Keratinocyte (primary cell): ENCODE measurements around the gene ZBTB17. TPM values are rescaled to one million over a fixed set of nuclear protein-coding genes. Genes with fewer than 3 reads are reported as not detected.

Experiments used
- DNase-seq: peaks from one replicate; pipeline ENCODE4 v3.0.0-alpha.2; 2011; ENCODE audit warnings: low read depth, missing footprints, low spot score
- FAIRE-seq: peaks from 2 replicates; lab custom pipeline; 2011; peaks lifted over from hg19 to GRCh38; lab: Jason Lieb, UNC
- H2AFZ ChIP-seq: 2 replicates; pipeline ENCODE4 v1.6.0; 2012; ENCODE audit warnings: low read length, control low read depth, inconsistent platforms; ENCODE audit not compliant: control insufficient read depth
- H3K27ac ChIP-seq: 2 replicates; pipeline ENCODE4 v1.5.1; 2011; ENCODE audit warnings: low read length; ENCODE audit not compliant: control insufficient read depth, insufficient read depth
- H3K27me3 ChIP-seq: 3 replicates; pipeline ENCODE4 v1.6.0; 2011; ENCODE audit warnings: low read length; ENCODE audit not compliant: control insufficient read depth, insufficient read depth; ENCODE audit errors: extremely low read depth
- H3K36me3 ChIP-seq, 2 experiments: 2 replicates in 1 of 2; 3 replicates in 1 of 2; pipeline ENCODE4 v1.5.1; 2011; ENCODE audit warnings: low read length in 2 of 2, mild to moderate bottlenecking in 1 of 2; ENCODE audit not compliant: control insufficient read depth in 2 of 2, insufficient read depth in 2 of 2; ENCODE audit errors: extremely low read depth in 1 of 2
- H3K4me1 ChIP-seq: 3 replicates; pipeline ENCODE4 v1.5.1; 2011; ENCODE audit warnings: low read length; ENCODE audit not compliant: control insufficient read depth, insufficient read depth; ENCODE audit errors: extremely low read depth
- H3K4me2 ChIP-seq: 3 replicates; pipeline ENCODE4 v1.6.0; 2011; ENCODE audit warnings: low read depth, low read length; ENCODE audit not compliant: control insufficient read depth, insufficient read depth; ENCODE audit errors: extremely low read depth
- H3K4me3 ChIP-seq, 3 experiments: fragments of 200-600 bp in 1 of 3; sonication (generic) in 1 of 3; 2 replicates in 2 of 3; 3 replicates in 1 of 3; pipeline ENCODE4 v1.5.1; 2011 to 2016; ENCODE audit warnings: low read length in 3 of 3, mild to moderate bottlenecking in 3 of 3, control low read depth in 2 of 3, inconsistent platforms in 1 of 3, low read depth in 1 of 3, mixed read lengths in 1 of 3, mixed run types in 1 of 3, moderate library complexity in 1 of 3; ENCODE audit not compliant: control insufficient read depth in 2 of 3, insufficient read depth in 2 of 3; ENCODE audit errors: extremely low read depth in 1 of 3
- H3K79me2 ChIP-seq: 2 replicates; pipeline ENCODE4 v1.6.0; 2012; ENCODE audit warnings: low read length; ENCODE audit not compliant: control insufficient read depth, insufficient read depth
- H3K9ac ChIP-seq: 3 replicates; pipeline ENCODE4 v1.6.0; 2011; ENCODE audit warnings: low read length; ENCODE audit not compliant: control insufficient read depth, insufficient read depth; ENCODE audit errors: extremely low read depth
- H3K9me1 ChIP-seq: 3 replicates; pipeline ENCODE4 v1.6.0; 2011; ENCODE audit warnings: low read length; ENCODE audit not compliant: control insufficient read depth, insufficient read depth; ENCODE audit errors: extremely low read depth
- H3K9me3 ChIP-seq: 2 replicates; pipeline ENCODE4 v1.5.1; 2012; ENCODE audit warnings: low read depth, low read length; ENCODE audit not compliant: control insufficient read depth
- H4K20me1 ChIP-seq: 3 replicates; pipeline ENCODE4 v1.6.0; 2011; ENCODE audit warnings: low read length; ENCODE audit not compliant: control insufficient read depth, insufficient read depth; ENCODE audit errors: extremely low read depth
- CTCF ChIP-seq, 3 experiments: IDR thresholded peaks in 1 of 3; conservative IDR thresholded peaks in 1 of 3; optimal IDR thresholded peaks in 1 of 3; 2 replicates in 2 of 3; 3 replicates in 1 of 3; pipeline versions ENCODE3 to v1.5.1; 2011; ENCODE audit warnings: low read length in 3 of 3, mild to moderate bottlenecking in 3 of 3, moderate library complexity in 2 of 3, control low read depth in 1 of 3, inconsistent platforms in 1 of 3; ENCODE audit not compliant: insufficient read depth in 2 of 3; ENCODE audit errors: extremely low read depth in 1 of 3
- EZH2 ChIP-seq: IDR thresholded peaks from one replicate; pipeline ENCODE4 v1.6.1; 2012; ENCODE audit warnings: inconsistent platforms, mild to moderate bottlenecking, low read length, moderate library complexity
- dilution Hi-C: fragments of 300-500 bp; cut with MboI; formaldehyde crosslinking; loops from one replicate; pipeline ENCODE4 v1.7.0; 2020; ENCODE audit warnings: low sequenced_read_pairs; ENCODE audit not compliant: extremely low pct_ligation_motif_present
- polyA plus RNA-seq, 5 experiments: library from polyadenylated mRNA; depleted of rRNA in 3 of 5; stranded (reverse) in 3 of 5; stranded (forward) in 1 of 5; unstranded in 1 of 5; fragments of >200 nt; gene quantifications; 1 replicate in 1 of 5; 2 replicates in 3 of 5; 3 replicates in 1 of 5; pipeline versions ENCODE4 v1.2.1 to v1.2.3, GENCODE V29; 2011 to 2012; ENCODE audit warnings: missing spikeins in 2 of 5, low read depth in 1 of 5, low replicate concordance in 1 of 5

ZBTB17 gene
- polyA plus RNA-seq, 1 donor (not counting 4 experiments of a cell fraction or from before 2014, with no cell fraction given), result 18.4 TPM

GRCh38 chr1:16020325-16020724 is 44.4 kb upstream of the ZBTB17 start:
- Histone ChIP-seq H3K27ac (no peak overlapping the region), H3K4me2 (no peak overlapping the region), H3K27me3 (peaks cover 5% of the 10 kb centered on the region), H3K4me3 (no peak overlapping the region), H3K79me2 (no peaks in the 10 kb centered on the region), H3K9me3 (no peaks in the 10 kb centered on the region), H4K20me1 (peaks cover 5% of the 10 kb centered on the region), H3K4me1 (peaks cover 2% of the 10 kb centered on the region), H3K9me1 (no peaks in the 10 kb centered on the region), H3K9ac (no peak overlapping the region), H2AFZ (no peak overlapping the region), H3K36me3 (no peaks in the 10 kb centered on the region)
- no peak for TF ChIP-seq CTCF (optimal IDR thresholded peaks at IDR 0.05 in 1 of 3, IDR thresholded peaks at IDR 0.05 in 1 of 3, conservative IDR thresholded peaks at IDR 0.05 in 1 of 3; ENCODE audit: extremely low read depth in 1 of 3, insufficient read depth in 2 of 3, low read length in 3 of 3)
- DNase-seq (no peak), FAIRE-seq (no peak)
- dilution Hi-C loops, result no loop called here

DNA sequence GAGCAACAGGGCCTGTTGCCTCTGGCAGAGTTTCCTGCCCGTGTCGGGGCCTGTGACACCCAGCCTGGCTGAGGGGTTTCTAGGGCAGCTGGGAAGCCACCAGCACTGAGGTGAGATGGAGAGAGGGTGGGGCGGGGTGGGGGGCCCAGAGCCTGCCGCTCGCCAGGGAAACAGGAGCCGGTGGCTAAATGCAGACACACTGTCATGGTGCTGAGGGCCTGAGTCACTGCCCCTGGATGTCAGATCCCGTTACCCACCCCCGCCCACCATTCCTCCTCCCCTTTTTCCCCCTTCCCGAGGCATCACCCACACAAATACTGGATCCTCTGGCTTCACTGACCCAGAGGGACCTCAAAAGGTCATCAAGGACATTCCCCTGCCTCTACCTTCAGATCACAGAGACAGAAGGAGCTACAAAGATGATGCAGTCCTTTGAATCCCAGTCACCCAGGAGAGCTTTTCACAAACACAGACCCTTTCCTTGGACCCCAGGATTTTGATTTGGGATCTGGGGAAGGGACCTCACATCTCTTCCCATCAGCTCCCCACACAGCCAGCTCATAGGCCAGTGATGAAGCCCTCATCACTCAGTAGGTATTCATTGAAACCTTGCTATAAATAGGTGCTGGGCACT is 43.9 kb upstream of the ZBTB17 start:
- no peak overlapping the region for H3K9ac ChIP-seq
- no peak for DNase-seq

More for the DNA sequence above, 43.9 kb upstream of the ZBTB17 start:
- no peaks in the 10 kb centered on the region for H3K79me2 ChIP-seq
- peaks cover 2% of the 10 kb centered on the region for H3K4me1 ChIP-seq
- no peak for TF ChIP-seq CTCF (optimal IDR thresholded peaks at IDR 0.05 in 1 of 3, IDR thresholded peaks at IDR 0.05 in 1 of 3, conservative IDR thresholded peaks at IDR 0.05 in 1 of 3; ENCODE audit: extremely low read depth in 1 of 3, insufficient read depth in 2 of 3, low read length in 3 of 3)
- TF ChIP-seq EZH2, result no peak
- H3K27ac ChIP-seq, result no peak overlapping the region
- dilution Hi-C loops, result no loop called here
- no peaks in the 10 kb centered on the region for H3K27me3 ChIP-seq
- no peaks in the 10 kb centered on the region for H3K9me1 ChIP-seq
- H3K36me3 ChIP-seq, result no peaks in the 10 kb centered on the region
- H3K9me3 ChIP-seq, result no peaks in the 10 kb centered on the region
- no peak overlapping the region for H2AFZ ChIP-seq
- H3K4me2 ChIP-seq, result no peak overlapping the region
- H3K4me3 ChIP-seq, result no peak overlapping the region
- peaks cover 5% of the 10 kb centered on the region for H4K20me1 ChIP-seq
- FAIRE-seq, result no peak
